Vagina (tissue), 2 donors: ENCODE data around the gene HSD3B2.

Source experiments
- CTCF ChIP-seq, 3 experiments: fragments of 450-650 bp in 2 of 3; fragments of 200-600 bp in 1 of 3; sonication (generic) in 1 of 3; IDR thresholded peaks; one replicate each; pipeline ENCODE4 v1.5.1; 2017 to 2019; ENCODE audit warnings: antibody characterized with exemption in 3 of 3, mild to moderate bottlenecking in 2 of 3, moderate library complexity in 2 of 3
- POLR2AphosphoS5 ChIP-seq, 2 donors: sonication (generic); formaldehyde crosslinking; IDR thresholded peaks; one replicate each; pipeline ENCODE4 v1.9.0; 2017; ENCODE audit warnings: antibody characterized with exemption in 2 of 2, mild to moderate bottlenecking in 2 of 2, low read depth in 1 of 2; ENCODE audit not compliant: insufficient read depth in 1 of 2

- TF ChIP-seq CTCF (IDR thresholded peaks at IDR 0.05) (no peak), POLR2AphosphoS5 (IDR thresholded peaks at IDR 0.05; ENCODE audit: insufficient read depth in 1 of 2, low read depth in 1 of 2) (no peak)
Measured at GRCh38 chr1:119371815-119372214, 43.1 kb upstream of the HSD3B2 start.
